GM21390 (cell line): ENCODE measurements around the gene EHD1.

Experiments
- ATAC-seq: cut with Tn5 transposase; IDR thresholded peaks from one replicate; pipeline ENCODE4 v1.9.1; 2021; ENCODE audit not compliant: unreplicated experiment

The EHD1 gene

DNA sequence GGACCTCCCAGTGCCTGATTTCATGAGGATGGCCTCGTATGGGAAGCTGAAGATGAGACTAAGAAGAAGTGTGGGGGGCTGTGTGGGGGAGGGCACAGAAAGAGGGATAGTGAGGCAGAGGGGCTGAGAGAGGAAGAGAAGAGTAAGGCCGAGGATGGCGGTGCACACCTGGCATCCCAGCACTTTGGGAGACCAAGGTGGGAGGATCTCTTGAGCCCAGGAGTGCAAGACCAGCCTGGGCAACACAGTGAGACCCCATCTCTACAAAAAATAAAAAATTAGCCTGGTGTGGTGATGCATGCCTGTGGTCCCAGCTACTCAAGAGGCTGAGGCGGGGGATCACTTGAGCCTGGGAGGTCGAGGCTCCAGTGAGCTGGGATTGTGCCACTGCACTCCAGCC, 13.5 kb upstream of the EHD1 start:
- no peak for ATAC-seq

DNA sequence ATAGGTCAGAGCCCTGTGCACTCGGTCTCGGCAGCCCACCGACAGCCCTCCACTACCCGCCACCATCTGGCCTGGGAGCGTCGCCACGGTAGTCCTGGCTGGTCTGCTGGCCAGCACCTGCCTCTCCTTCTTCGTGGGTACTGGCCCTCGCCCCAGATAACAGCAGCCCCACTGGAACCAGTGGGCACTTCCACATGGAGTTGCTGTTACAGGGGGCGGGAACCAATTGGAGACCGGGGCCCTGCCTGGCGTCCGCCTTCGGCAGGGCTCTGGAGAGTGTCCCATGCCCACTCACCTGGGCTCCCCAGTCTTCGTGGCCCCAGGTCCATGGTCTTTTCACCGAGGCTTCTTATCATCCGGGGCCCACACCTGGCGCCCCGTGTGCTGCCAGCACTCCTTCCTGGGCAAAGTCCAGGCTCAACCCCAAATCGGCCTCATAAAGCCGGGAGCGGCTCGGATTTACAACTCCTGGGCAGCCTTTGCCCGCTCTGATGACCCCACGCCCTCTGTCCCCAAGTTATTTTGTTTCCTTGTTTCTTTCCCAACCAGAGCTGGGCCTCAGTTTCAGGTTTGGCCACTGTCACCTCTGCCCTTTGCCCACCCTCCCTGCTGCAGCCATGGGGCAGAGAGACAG, 12.9 kb upstream of the EHD1 start:
- no peak for ATAC-seq

DNA sequence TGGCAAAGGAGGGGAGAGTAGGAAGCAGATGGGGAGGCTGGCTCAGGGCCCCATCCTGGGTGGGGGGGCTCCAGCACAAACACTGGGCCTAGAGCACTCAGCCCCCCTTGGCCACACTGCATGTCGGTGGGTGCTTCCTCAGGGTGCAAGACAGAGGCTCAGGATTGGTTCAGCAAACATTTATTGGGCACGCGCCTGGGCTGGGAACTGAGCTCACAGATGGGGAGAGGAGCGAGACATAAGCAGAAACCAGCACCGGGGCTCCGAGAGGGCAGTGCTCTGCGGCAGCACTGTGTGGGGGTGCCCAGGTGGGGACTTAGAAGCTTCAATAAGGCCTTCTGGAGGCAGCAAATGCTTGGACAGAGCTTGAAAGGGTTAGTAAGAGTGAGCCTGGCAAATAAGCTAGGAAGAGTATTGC, 12.1 kb upstream of the EHD1 start:
- no peak for ATAC-seq

DNA sequence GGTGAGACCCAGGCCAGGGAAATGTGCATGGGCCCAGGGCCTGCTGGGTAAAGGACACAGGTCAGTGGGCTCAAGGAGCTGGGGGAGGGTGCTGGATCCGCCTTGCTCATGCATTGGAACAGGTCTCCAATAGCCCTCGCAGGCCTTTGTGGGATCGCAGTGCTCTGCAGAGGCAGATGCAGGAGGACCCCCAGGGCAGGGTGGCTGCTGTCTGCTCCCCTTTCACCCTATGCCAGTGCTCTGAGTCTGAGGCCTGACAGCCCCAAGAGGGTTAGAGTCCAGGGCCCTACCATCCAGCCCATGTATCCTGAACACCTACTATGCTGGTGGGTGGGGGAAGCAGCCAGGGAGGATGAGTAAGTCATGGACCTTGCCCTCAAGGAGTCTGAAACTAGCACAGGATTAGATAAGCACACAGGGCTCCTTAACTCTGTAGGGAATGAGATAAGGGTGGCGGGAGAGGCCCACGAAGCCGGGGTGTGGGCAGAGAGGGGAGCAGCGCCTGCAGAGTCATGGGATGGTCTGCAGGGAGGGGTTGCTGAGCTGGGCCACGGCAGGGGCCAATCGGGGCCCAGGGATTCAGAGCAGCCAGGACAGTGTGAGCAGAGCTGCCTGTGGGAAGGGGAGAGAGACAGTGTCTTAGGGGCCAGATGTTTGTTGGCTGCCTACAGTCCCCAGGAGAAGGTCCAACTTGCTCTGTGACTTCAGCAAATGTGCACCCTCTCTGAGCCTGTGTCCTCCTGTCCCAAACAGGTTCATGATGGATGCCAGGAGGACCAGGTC, 10.5 kb upstream of the EHD1 start:
- ATAC-seq, result no peak

DNA sequence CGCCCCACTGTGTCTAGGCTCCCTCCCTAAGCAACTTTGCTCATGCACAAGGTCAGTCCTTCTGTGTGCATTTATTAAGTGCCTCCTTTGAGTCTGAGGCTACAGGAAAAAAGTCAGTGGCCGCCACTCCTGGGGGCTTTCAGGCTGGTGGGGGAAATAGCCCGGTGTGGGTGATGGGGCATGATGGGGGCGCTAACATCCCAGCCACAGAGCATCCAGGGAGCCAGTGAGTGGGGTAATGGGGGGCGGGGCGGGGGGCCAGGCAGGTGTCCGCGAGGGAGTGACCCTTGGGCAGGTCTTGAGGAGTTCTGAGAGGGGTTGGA, 9.9 kb upstream of the EHD1 start:
- no peak for ATAC-seq

DNA sequence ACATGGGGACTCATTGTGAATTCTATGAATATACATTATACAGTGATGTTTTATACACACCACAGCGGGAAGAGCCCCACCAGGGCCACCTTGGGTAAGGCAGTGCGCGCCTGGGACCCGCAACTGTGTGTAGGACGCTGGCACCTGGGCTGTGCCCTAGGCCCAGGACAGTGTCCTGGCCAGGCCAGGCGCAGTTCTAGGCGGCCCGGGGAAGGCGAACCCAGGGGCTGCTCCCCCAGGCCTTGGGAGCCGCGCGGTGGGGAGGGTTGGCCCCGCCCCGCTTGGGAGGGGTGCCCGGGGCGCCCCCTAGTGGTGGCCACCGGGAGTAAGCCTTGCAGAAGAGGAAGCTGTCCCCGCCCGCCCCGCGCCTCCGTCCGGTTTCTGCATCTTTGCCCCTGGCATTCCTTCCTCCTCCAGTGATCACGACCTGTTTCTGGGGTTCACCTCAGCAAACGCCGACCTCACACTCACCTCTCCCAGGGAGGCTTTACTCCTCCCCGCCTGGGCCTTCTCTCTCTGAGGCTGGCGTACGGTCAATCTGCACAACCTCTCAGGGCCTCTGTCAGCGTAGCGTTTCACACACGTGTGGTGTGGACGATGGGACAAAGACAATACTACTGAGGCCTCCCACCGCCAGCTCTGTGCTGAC, 9.5 kb upstream of the EHD1 start:
- peak; percentile 72 for ATAC-seq

- no peak for ATAC-seq
Measured at GRCh38 chr11:64887234-64887756, 8.9 kb upstream of the EHD1 start.

- no peak for ATAC-seq
Measured at GRCh38 chr11:64885367-64886286, 7.2 kb upstream of the EHD1 start.

GRCh38 chr11:64884019-64884418, 5.6 kb upstream of the EHD1 start:
- no peak for ATAC-seq

- no peak for ATAC-seq
Measured at GRCh38 chr11:64883575-64883974, 5.2 kb upstream of the EHD1 start.

DNA sequence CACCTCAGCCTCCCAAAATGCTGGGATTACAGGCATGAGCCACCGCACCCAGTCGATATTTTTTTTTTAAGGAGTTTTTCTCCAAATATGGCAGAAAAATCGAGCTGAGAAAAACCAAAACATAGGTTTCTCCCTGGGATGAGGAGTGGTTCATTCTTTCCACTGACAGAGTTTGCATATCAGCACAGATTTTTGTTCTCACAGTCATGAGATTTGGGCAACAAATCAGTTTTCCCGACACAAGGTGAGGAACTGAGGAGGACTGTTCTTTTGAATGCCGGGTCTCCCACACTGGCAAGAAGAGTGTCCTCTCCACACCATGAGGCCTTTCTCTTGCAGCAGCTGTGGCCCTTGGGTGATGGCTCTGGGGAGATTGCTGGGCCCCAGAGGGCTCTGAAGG, 3.8 kb upstream of the EHD1 start:
- ATAC-seq, result no peak

DNA sequence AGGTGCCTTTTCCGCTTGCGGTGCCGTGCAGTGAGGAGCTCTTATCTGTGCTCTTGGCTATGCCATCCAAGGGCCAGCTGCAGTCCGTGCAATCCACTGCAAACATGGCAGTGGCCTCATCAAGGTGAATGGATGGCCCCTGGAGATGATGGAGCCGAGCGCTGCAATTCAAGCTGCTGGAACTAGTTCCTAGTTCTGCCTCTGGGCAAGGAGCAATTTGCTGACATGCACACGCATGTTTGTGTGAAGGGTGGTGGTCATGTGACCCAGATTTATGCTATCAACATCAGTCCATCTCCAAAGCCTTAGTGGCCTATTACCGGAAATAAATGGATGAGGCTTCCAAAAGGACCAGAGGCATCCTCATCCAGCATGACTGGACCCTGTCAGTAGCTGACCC, 3.1 kb upstream of the EHD1 start:
- no peak for ATAC-seq

GRCh38 chr11:64880240-64881001, 2.0 kb upstream of the EHD1 start:
- no peak for ATAC-seq

DNA sequence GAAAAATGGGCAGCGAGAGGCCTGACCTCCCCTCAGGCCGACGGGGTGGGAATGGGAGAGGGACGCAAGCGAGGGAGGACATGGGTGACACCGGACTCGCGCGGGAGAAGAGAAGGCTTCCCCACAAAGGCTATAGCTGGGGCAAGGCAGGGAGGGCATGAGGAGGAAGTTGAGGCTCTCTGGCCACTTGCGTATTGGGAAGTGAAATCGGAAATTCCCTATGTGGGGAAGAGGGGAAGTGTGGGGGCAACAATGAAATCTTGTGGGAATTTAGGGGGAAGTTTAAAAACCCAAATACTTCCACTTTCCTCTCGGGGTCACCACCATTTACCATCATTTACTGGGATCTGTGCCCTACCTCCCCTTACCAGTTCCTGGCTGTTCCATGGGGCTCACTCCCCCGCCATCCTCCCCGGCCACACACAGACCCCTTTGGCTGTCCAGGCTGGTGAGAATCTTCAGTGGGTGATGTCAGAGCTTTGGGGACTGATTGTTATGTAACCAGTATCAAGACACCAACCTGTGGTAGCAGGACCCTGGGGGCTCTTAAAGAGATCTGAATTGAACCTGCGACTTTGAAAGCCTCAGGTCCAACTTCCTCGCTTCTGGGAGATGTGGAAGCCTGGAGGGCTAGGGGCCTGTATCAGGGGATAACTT, 951 bp upstream of the EHD1 start:
- no peak for ATAC-seq

GRCh38 chr11:64878223-64878493, 263 bp downstream of the EHD1 start:
- no peak for ATAC-seq

- peak; percentile 6 for ATAC-seq
Measured at GRCh38 chr11:64877390-64878222, 815 bp downstream of the EHD1 start.

DNA sequence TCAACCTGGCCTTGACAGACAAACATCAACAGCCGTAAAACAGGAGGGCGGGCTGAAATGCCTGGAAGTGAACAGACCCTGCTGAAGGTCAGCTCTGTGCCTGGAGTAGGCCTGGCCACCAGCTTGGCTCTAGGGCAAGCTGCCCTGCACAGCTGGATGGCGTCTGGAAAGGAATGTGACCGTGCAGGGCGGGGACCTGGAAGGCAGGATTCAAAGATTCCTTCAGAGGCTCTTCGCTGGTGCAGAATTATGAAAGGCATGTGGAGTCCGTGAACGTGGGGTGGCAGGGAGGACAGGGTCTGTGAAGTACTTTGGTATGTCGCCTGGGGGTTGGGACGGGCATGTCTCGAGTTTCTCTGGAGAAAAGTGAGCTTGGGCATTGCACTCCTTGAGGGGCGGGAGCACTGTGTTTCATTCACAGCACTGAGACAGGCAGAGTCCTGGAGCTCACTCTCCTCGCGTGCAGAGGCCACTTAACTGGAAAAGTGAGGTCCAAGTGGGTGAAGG, 1.5 kb downstream of the EHD1 start:
- ATAC-seq, result no peak

DNA sequence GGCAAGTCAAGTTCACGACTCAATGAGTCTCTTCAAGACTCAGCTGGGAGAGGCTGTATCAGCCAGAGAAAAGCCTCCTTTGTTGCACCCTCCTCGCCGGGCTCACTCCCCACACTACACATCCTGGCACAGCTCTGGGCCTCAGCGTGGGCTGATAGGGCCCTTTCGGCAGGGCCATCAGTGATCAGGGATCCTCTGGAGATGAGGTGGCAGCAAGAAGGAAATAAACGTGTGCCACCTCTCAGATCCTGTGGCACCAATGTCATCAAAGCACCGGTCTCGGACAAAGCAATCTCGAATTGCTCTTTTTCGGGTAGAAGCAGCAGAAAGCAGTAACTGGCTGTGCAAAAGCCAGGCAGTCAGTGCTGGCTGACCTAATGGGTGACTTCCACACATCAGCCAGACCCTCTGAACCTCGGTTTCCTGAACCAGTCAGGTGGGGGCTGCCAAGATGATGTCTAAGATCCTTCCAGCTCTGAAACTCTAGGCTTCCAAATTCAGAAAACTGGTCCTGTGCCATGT, 2.1 kb downstream of the EHD1 start:
- no peak for ATAC-seq
